GM19397 (cell line): ENCODE measurements around the gene SHPK.
"Not testable (repeated sequence)": the region's sequence is repeated elsewhere in the genome, so short reads cannot be mapped to it uniquely, and the experiment has no call there.

ENCODE experiments used
- ATAC-seq: cut with Tn5 transposase; IDR thresholded peaks from one replicate; pipeline ENCODE4 v1.9.1; 2021; ENCODE audit warnings: mild to moderate bottlenecking, moderate library complexity; ENCODE audit not compliant: unreplicated experiment

The SHPK gene

DNA sequence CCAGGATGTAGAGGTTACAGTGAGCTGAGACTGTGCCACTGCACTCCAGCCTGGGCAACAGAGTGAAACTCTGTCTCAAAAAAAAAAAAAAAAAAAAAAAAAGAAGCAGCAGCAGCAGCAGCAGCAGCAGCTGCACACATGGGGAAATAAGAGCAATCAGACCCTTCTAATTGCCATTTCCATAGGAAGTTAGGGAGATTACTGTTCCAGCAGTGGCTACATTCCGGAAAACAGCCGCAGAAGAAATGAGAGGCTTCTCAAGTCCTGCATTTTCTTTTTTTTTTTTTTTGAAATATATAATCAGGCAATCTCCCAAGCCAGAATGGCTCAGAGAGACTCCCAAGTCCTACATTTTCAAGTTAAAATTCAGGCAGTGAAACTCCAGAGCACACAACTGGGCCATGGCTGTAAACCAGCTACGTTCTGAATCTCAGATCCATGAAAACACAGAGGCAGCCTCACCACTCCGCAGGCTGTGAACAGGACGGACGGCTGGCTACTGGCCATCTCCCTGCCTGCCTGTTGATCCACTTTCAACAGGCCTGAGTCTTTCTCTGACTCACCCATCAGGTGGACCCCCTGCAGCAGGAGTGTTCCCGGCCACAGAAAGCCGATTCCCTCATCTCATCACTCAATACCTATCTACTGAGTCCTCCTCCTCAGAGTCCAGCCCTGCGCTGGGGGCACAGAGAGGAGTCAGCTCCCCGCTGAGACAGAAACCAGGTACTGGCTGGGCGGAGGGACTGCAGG lies 41.8 kb downstream of the SHPK start:
- no peak for ATAC-seq

DNA sequence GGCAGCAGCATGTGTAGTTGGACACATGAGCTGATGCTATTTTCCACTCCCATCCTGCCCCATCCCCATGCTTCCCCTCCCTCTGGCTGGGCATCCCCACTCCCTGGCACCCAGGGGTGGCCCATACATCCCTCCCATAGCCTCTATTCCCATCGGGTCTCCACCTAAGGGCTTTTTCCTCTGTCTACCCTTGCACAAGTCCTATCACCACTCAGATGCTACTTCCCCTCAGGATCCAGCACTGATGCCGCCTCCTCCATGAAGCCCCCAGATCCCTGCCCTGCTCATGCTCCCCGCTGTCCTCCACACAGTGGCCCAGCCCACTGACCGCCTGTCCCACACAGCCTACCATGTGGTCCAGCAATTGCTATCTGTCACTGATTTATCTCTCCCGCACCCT lies 42.7 kb downstream of the SHPK start:
- ATAC-seq, result no peak

DNA sequence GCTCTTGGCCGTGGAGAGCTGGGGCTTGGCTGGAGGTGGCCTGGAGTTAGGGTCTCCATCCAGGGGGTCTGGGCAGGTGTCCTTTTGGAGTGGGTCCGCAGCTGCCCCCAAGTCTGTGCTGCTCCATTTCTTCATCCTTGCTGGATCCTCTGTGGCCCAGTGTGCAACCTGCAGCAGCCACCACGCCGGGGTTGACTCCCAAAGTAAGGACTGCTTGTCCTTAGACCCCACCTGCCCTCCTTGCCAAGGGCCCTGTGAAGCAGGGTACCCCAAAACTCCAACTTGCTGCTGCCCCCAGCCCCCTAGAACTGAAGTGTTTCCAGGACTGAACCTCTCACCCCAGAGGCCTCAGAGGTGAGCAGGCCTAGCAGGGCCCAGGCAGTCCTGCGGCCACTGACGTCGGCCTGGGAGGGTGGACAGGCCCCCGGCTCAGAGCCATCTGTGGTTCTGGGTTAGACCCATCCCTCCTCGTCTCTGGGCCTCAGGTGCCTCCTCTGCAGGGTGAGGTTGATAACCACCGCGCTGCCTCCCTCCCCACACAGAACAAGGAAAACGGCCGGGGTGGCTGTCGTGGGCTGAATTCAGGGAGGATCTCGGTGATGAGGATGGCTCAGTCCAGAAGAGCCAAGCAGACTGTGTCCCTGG lies 43.7 kb downstream of the SHPK start:
- ATAC-seq, result no peak

DNA sequence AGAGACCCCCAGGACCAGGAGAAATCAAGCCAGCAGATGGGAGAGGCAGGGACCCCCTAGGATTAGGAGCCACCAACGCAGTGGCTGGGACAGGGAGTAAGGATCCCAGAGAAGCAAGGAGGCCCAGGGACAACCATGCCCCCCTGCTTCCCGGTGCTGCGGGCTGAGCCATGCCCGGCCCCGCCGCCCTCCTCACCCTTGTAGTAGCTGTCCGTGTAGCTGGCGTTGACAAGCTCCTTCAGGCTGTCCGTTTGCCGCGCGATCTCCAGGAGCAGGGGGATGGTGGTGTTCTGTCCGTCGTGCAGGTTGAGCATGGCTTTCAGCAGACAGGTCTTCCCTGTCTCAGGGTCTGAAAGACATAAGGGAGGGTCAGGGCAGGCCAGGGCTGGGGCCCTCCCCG lies 45.3 kb downstream of the SHPK start:
- ATAC-seq, result no peak

DNA sequence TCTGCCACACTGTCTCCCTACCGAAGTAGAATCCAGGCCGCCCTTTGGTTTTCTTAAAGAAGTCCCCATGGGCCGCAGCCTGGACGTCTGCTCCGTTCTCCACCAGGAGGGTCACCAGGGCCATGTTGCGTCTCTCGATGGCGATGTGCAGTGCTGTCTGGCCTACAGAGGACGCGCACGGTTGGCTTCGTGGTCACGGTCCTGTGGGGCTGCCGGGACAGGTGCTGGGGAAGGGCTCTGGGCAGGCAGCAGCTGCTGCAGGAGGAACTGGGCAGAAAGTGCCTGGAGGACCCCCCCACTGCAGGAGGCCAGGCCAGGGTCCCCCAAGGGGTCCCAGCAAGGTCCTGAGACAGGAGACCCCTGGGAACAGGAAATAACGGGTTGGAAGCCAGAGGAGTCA lies 45.8 kb downstream of the SHPK start:
- ATAC-seq, result no peak

DNA sequence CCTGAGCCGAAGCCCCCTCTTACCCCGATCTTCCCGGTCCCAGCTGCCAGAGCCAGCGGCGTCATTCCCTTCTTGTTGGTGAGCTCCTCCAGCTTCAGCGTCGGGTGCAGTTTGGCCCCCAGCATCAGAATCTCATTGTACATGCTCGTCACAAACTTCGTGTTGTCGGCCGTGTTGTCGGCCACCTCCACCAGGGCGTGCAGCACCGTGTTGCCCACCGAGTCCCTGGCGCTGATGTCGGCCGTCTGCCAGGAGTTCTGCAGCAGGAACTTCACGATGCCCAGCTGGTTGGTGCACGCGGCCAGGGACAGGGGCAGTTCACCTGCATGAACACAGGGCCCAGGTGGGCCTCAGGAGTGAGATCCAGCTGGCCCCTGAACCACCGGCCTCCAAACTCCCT lies 46.3 kb downstream of the SHPK start:
- no peak for ATAC-seq

DNA sequence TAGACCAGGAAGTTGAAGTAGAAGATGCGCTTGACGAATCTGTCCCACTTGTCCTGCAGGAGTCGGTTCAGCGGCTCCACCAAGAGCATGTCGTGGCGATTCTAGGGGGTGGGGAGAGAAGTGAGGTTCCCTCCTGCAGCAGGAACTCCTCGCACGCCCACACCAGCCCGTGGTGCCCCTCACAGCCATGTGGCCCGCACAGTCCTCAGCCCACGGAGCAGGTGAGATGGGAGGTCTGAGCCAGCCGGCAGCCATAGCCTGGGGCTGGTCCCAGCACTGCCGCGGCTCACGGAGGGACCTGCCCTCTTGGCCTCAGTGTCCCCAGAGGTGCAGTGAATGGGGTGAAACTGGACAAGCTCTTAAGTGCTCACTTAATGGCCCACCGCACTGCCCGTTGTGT lies 50.2 kb downstream of the SHPK start:
- ATAC-seq, result no peak

DNA sequence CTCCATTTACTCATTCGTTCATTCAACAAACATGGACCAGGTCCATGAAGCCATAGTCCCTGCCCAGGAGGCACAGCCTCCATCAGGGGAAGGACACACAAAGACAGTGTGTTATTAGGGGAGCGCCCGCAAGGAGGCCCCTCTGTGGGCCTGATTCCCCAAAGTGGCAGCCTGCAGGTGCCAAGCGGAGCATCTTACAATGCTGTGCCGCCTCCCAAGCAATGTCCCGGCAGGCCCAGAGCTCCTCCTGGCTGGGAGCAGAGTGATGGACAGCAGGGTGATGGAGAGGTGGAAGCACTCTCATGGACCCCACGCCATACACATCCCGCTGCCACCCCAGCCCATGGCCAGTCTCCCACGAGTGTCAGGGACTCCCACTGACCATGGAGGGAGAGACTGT lies 52.6 kb downstream of the SHPK start:
- no peak for ATAC-seq

DNA sequence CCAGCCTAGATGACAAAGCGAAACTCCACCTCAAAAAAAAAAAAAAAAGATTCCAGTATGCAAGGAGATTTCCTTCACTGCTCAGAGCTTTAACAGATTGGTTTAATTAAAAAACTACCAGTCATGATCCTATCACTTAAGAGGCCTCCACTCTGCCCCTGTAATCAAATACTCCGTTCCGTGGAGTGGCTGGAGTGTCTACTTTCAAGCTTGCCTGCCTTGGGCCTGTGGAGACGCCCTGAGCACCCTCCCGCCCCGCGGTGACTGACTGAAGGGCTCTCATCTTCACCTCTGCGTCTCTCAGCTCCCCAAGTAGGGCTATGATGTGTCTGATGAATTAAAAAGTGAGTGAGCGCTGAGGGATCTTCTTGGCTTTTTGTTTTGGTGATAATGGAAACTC lies 53.1 kb downstream of the SHPK start:
- no peak for ATAC-seq

DNA sequence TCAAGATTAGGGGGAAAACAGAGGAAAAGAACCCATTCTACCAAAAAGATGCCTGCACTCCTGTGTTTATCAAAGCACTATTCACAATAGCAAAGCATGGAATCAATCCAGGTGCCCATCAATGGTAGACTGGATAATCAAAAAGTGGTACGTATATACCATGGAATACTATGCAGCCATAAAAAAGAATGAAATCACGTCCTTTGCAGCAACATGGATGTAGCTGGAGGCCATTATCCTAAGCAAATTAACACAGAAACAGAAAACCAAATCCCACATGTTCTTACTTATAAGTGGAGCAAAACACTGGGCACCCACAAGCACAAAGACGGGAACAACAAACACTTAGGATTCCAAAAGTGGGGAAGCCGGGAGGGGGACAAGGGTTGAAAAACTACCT lies 57.4 kb downstream of the SHPK start:
- ATAC-seq, result not testable (repeated sequence)

DNA sequence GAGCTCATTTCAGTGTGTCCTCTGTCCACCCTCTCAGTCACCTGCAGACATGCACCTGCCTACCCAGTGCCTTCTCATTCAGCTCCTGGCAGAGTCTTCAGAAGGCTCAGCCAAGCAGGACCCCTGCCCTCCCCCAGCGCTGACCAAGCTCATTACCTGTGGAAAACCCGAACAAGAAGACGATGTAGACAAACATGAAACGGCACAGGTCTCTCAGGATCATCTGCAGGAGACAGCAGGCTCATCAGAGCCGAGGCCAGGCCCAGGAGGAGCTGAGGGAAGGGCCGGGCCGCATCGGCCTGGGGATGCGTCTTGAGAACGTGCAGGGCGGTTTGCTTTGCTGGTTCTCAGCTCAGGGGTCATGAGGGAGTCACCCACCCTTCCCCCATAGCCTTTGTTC lies 59.1 kb downstream of the SHPK start:
- ATAC-seq, result no peak

DNA sequence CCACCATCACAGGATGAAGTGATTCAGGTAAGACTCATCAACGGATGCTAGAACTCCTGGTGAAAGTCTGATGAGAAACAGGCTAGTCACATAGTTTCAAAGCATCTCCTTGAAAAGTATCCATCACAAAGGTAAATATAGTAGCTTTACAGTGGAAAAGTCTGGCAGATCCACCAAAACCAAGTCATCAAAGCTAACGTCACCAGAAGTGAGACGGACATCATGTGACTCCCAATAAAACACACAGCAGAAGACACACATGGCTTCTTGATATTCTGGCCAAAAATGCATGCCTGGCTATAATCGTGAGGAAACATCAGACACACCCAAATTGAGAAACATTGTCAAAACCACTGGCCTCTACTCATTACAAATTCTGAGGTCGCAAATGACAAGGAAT lies 60.5 kb downstream of the SHPK start:
- ATAC-seq, result no peak

DNA sequence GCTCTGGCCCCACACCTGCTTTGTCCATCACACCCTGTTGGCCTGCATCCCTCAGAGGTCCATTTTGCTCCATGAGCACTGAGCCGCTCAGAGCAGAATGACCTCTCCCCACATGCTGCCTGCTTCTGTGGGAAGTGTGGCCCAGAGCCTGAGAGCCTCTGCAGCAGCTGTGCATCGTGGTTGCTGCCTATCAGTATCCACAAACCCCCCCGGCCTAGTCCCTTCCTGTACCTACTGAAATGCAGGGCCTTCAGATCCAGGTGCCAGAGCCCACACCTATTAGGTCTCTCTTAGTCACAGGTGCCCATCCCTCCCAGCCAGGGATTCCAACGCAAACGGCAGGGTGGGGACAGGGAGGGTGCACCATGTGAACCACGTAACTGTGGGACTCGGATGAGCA lies 61.8 kb downstream of the SHPK start:
- no peak for ATAC-seq

DNA sequence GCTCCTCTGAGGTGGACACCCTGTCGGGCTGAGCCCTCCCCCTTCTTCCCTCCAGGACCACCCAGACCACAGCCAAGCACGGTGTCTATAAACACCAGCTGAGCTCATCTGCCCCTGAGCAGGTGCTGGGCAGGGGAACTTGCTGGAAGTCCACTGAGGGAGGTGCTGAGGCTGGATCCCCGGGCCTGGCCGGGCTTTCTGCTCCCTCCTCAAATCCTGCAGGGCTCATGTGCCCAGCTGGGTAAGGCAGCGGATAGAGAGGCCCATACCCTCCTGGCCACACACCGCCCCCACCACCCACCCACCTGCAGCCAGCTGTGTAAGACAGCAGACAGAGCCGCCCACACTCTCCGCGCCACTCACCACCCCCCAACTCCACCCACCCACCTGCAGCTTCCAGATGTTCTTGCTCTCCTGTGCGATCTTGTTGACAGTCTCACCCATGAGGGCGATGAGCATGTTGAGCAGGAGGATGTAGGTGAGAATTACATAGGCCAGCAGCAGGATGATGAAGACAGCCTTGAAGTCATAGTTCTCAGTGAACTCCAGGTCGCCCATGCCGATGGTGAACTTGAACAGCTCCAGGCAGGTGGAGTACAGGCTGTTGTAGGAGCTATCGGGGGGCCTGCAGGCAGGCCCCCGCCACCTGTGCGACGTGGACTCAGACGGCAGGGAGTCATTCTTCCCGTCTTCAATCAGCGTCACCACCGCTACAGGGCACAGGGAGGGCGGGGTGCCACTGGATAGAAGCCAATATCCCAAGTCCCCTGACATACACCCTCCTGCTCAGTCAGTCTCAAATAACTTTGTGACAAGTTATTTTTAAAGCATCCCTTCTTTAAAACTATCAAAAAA lies 62.6 kb downstream of the SHPK start:
- no peak for ATAC-seq

DNA sequence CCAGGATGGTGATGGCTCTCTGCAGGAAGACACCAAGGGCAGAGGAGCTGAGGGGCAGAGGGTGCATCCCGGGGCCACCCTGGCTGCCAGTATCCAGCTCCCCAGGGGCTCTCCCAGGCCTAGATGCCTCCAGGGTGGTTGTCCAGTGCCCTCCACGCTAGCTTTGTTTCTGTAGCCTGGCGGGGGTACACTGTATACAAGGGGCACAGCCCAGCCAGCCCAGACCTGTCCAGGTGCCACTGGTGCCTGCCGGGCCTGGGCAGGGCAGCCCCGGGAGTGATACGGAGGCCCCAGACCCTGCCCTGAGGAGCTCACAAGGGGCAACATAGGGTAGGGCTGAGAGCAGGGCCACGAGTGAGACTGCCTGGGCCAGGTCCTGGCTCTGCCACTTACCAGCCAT lies 63.8 kb downstream of the SHPK start:
- ATAC-seq, result no peak

DNA sequence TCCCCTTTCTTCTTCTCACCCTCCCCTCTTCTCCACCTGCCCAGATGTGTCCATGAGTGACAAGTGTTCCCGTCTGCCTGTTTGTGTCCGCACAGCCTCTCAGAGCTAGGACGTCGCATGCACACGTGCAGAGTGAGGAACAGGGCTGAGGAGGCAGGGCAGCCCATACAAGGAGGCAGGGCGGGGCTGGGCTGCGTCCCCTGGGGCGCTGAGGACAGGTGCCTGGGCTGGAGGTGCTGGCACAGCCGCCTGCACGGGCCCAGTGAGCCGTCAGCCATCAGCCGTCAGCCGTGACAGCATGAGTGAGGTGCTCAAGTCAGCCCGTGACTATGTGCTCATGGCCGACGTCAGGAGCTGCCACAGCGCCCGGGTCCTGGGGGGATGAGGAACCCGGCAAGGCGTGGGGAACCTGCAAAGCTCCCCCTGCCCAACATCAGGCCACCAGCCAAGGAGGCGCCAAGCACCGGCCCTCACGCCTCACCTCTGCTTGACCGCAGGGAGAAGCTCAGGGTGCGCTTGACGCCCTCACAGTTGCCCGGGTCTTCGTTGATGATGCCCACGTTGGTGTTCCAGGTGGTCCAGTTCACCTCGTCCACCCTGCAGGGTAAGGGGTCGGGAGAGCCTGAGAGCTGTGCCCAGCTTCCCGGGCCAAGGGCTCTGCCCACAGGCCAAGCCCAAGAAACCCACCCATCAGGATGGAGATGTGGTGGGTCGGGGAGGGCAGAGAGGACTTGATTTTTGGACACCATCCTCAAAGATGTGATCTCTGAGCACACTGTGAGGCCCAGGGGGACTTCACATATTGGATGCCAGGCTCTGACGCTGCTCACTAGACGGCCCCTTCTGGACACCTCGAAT lies 64.8 kb downstream of the SHPK start:
- no peak for ATAC-seq

DNA sequence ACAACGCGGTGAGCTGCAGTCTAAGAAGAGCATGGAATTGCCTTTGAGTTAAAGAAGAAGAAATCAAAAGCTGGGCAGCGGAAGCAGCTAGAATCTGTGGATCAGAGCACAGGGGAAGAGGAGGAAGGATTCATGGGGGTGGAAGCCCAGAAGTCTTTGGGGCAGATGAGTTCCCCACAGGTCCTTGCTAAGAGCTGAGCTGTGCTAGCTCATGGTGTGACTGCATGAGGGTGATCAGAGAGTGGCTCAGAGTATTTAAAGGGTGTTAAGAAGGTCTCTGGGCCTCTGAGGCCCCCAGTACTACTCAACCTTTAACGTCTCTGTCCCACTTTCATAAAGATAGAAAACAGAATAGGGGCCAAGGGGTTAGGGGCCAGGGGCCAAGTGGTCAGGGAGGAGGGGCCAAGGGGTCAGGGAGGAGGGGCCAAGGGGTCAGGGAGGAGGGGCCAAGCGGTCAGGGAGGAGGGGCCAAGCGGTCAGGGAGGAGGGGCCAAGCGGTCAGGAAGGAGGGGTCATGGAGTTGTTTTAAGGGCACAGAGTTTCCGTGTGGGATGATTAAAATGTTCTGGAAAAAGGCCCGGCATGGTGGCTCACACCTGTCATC lies 66.4 kb downstream of the SHPK start:
- ATAC-seq, result no peak

DNA sequence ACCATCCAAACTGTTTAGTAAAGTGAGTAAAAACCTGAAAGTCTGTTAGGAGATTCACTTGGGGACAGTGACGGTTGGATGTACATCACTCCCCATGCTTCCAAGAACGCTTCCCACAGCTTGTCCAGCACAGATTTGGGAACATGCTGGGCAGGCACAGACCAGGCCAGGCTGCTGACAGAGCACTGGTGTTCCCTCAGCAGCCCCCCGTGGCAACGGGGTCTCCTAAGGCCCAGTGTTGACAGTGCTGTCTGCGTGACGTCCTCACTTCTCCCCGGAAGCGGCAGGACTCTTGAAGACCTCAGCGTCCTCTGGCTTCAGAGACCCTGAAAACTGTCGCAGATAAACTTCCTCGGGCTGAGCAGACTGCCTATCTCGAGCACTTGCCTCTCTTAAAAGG lies 69.5 kb downstream of the SHPK start:
- no peak for ATAC-seq

DNA sequence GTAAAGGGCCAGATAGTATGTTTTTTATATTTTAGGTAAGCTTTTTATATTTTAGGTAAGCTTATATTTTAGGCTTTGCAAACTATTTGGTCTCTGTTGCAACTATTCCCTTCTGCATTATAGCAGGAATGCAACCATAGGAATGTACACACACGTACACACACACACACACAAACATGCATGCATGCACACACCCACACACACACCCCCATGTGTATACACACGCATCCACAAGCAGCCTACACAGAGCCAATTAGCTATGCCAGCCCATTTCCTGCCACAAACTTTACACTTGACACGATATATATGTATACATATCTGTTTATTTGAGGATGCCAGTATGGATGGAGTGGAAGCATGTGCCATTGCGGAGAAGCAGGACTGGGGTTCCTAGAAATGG lies 70.9 kb downstream of the SHPK start:
- ATAC-seq, result no peak

DNA sequence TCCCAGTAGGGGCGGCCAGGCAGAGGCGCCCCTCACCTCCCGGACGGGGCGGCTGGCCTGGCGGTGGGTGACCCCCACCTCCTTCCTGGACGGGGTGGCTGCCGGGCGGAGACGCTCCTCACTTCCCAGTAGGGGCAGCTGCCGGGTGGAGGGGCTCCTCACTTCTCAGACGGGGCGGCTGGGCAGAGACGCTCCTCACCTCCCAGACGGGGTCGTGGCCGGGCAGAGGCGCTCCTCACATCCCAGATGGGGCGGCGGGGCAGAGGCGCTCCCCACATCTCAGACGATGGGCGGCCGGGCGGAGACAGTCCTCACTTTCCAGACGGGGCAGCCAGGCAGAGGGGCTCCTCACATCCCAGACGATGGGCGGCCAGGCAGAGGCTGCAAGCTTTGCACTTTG lies 71.8 kb downstream of the SHPK start:
- ATAC-seq, result not testable (repeated sequence)

DNA sequence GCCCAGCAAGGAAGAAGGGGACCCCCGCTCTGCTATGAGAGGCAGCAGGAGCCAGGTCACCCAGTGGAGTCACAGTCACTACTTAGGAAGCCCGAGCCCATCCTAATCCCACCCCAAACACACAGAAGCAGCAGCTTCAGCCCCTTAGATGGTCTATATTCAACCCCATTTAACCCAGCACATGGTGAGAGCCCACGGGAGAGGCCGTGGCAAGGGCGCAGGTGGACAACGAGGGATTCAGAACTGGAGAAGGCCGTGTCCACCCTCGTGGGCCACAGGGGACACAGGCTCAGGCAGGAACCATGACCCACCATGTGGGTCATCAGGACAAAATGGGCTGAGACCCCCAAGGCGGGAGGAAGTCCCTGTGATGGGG lies 76.8 kb downstream of the SHPK start:
- no peak for ATAC-seq
